A673 (cell line): ENCODE data around the gene TTC39B. TPM values are rescaled to one million over a fixed set of nuclear protein-coding genes. Genes with fewer than 3 reads are reported as not detected.
A peak's percentile ranks its signal among the peaks of the same experiment; 100 is the strongest.

Experiments used
- BruUV-seq: library from RNA; stranded (reverse); fragments of 400-500 nt; replicated peaks from 2 replicates; lab custom pipeline; 2021; lab: Mats Ljungman, UMichigan
- CTCF ChIA-PET: fragments of 300-600 bp; sonication (Branson Sonifier 250); formaldehyde crosslinking; loops from one replicate; lab custom pipeline; 2022; ENCODE audit warnings: antibody characterized with exemption; lab: Charles Lee
- POLR2A ChIA-PET: fragments of 300-600 bp; sonication (Branson Sonifier 250); formaldehyde crosslinking; loops from one replicate; lab custom pipeline; 2022; ENCODE audit warnings: antibody characterized with exemption; ENCODE audit not compliant: low non-redundant PET; lab: Charles Lee
- DNase-seq: peaks from one replicate; pipeline ENCODE4 v3.0.0-alpha.2; 2015; ENCODE audit warnings: low spot score
- H3K27ac ChIP-seq: fragments of 200-600 bp; sonication (generic); 2 replicates; pipeline ENCODE4 v1.5.1; 2016; ENCODE audit warnings: mixed run types, low read depth, mild to moderate bottlenecking, mixed read lengths, antibody characterized with exemption, low read length; ENCODE audit not compliant: poor library complexity, severe bottlenecking
- H3K27me3 ChIP-seq: fragments of 200-600 bp; sonication (generic); replicated peaks from 2 replicates; pipeline ENCODE4 v1.6.1; 2017; ENCODE audit warnings: mixed run types, low read depth, mild to moderate bottlenecking, mixed read lengths, antibody characterized with exemption, low read length; ENCODE audit not compliant: insufficient read depth, poor library complexity
- H3K36me3 ChIP-seq: fragments of 200-600 bp; sonication (generic); 2 replicates; pipeline ENCODE4 v1.6.1; 2016; ENCODE audit warnings: mixed run types, mild to moderate bottlenecking, mixed read lengths, antibody characterized with exemption, low read length; ENCODE audit not compliant: insufficient read depth, poor library complexity, severe bottlenecking
- H3K4me1 ChIP-seq: fragments of 200-600 bp; sonication (generic); 2 replicates; pipeline ENCODE4 v1.6.1; 2017; ENCODE audit warnings: mixed run types, mild to moderate bottlenecking, mixed read lengths, antibody characterized with exemption, low read length; ENCODE audit not compliant: insufficient read depth, poor library complexity, severe bottlenecking
- H3K4me3 ChIP-seq: fragments of 200-600 bp; sonication (generic); 2 replicates; pipeline ENCODE4 v1.5.1; 2016; ENCODE audit warnings: low read depth, mixed run types, mild to moderate bottlenecking, mixed read lengths, low read length; ENCODE audit not compliant: poor library complexity, severe bottlenecking
- H3K9me3 ChIP-seq: fragments of 200-600 bp; sonication (generic); 2 replicates; pipeline ENCODE4 v1.6.1; 2016; ENCODE audit warnings: mixed run types, low read depth, mild to moderate bottlenecking, mixed read lengths, antibody characterized with exemption, low read length; ENCODE audit not compliant: poor library complexity, severe bottlenecking
- EZH2 ChIP-seq: fragments of 200-600 bp; sonication (generic); IDR thresholded peaks from 2 replicates; pipeline ENCODE4 v1.6.1; 2017; ENCODE audit warnings: borderline replicate concordance, low read depth, mild to moderate bottlenecking, mixed read lengths, antibody characterized with exemption, low read length; ENCODE audit not compliant: poor library complexity, severe bottlenecking
- intact Hi-C: fragments of 100-400 bp; cut with micrococcal nuclease; formaldehyde crosslinking; loops from one replicate; pipeline ENCODE4 v1.10.0; 2022; ENCODE audit not compliant: unreplicated experiment
- total RNA-seq: library from RNA; stranded (reverse); gene quantifications from 2 replicates; pipeline ENCODE4 v1.2.3, GENCODE V29; 2021
- TF ChIP-seq, protein P1 (sequence below): fragments of 300-800, 200-600 bp; sonication (generic); conservative IDR thresholded peaks from 2 replicates; pipeline ENCODE4 v1.5.1; 2017; ENCODE audit warnings: low read depth, mild to moderate bottlenecking, antibody characterized with exemption, low read length, moderate library complexity, mixed read lengths

TTC39B gene
- total RNA-seq, 1 experiment from 2014 or later: 0.52 TPM

DNA sequence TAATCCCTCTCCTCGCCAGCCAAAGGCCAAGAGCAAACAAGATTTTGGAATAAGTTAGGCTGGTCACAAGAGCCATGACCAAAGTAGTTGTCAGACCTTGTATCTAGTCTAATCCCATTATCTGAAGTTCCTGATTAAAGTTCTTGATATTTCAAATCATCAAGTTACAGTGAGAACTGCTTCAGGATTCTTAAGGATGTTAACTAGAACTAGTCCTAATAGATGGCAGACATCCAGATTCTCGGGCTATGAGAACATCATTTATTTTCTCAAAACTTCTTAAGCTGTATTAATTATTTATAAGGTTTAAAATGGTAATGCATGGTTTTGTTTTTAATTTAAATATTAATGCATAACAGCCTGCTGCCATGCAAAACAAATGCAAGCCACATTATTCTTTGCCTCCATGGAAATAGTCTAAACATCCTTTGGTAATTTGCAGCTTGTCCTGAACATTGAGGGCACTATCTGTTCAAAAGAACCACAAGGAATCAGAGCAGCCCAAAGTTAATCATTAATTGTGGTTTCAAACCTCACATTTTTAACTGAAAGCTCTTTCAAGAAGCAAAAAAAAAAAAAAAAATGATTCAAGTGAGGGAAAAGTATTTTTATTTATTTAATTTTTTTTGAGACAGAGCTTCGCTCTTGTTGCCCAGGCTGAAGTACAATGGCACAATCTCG, 95.1 kb downstream of the TTC39B start:
- Histone ChIP-seq H3K4me3 (peak overlapping the region; percentile 7), H3K27me3 (no peaks in the 10 kb centered on the region), H3K36me3 (no peaks in the 10 kb centered on the region), H3K9me3 (no peaks in the 10 kb centered on the region), H3K27ac (no peak overlapping the region), H3K4me1 (peaks cover 9% of the 10 kb centered on the region)
- peak; percentile 49 for DNase-seq
- no TSS peak for BruUV-seq
- no peak for TF ChIP-seq EZH2
- TF ChIP-seq, protein P1, sequence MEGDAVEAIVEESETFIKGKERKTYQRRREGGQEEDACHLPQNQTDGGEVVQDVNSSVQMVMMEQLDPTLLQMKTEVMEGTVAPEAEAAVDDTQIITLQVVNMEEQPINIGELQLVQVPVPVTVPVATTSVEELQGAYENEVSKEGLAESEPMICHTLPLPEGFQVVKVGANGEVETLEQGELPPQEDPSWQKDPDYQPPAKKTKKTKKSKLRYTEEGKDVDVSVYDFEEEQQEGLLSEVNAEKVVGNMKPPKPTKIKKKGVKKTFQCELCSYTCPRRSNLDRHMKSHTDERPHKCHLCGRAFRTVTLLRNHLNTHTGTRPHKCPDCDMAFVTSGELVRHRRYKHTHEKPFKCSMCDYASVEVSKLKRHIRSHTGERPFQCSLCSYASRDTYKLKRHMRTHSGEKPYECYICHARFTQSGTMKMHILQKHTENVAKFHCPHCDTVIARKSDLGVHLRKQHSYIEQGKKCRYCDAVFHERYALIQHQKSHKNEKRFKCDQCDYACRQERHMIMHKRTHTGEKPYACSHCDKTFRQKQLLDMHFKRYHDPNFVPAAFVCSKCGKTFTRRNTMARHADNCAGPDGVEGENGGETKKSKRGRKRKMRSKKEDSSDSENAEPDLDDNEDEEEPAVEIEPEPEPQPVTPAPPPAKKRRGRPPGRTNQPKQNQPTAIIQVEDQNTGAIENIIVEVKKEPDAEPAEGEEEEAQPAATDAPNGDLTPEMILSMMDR: no peak
- ChIA-PET CTCF (no interaction called here), POLR2A (no interaction called here)
- intact Hi-C loops: loop anchor here (5.0 kb wide), 1 partner anchor 395 kb away; no protein-coding TSS in a partner anchor

DNA sequence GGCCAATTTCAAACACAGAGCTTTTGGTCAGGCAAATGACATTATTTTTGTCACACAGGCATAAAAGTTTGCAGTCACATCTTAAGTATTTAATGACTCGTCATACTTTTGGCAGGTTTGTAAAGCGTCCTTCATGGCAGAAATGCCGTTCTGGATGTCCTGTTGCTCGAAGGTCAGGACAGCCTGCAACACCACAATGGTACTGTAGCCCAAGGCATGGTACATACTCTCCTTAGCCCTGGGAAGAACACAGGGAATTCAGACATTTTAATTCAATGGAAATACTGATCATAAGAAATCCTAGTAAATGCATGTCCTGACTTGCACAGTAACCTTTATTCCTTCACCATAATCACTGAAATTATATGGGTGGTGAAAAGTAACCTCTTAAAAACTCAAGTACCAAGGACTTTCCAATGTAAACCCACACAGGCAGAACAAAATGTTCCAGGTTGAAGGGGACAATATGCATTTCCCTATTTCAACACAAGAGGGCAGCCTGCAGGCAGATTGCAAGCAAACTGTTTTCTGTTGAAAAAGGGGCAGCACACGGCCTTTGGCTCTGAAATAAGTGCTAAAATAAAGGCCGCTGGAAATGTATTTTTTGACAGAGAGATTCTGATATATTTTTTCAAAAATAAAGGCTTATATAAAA, 95.7 kb downstream of the TTC39B start:
- Histone ChIP-seq H3K4me3 (peak overlapping the region; percentile 7), H3K9me3 (no peaks in the 10 kb centered on the region), H3K36me3 (no peaks in the 10 kb centered on the region), H3K27ac (no peak overlapping the region), H3K4me1 (peaks cover 9% of the 10 kb centered on the region), H3K27me3 (no peaks in the 10 kb centered on the region)
- CTCF ChIA-PET: interaction anchor here (1.2 kb wide), 1 partner anchor 20 kb away, joined by 3 read pairs; no protein-coding TSS in a partner anchor
- peak; percentile 68 for DNase-seq
- POLR2A ChIA-PET: no interaction called here
- BruUV-seq: no TSS peak
- TF ChIP-seq, protein P1: peak; percentile 68
- no peak for TF ChIP-seq EZH2
- intact Hi-C loops: loop anchor here (5.0 kb wide), 1 partner anchor 396 kb away; no protein-coding TSS in a partner anchor

DNA sequence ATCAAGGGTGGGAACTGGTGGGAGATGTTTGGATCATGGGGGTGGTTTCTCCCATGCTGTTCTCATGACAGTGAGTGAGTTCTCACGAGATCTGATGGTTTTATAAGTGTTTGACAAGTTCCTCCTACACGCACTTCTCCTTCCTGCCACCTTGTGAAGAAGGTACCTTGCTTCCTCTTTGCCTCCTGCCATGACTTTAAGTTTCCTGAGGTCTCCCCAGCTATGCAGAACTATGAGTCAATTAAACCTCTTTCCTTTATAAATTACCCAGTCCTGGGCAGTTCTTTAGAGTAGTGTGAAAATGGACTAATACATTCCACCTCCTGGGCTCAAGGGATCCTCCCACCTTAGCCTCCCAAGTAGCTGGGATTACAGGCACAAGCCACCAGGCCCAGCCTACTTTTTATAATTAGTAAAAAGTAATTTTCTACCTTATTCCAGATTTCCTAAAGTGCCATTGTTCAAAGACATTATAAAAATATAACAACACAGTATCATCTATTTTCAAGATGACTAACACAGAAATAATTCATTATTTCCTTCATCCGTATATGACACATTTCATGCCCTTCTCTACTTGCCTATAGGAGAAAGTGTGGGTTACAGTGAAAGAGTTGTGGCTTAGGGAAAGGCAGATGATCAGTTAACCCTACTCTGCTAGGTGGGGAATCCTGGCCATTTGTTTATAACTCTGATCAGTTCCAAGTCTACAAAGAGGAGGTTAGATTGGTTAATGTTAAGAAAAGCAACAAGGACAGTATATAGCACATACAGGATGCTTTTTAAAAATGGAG, 99.9 kb downstream of the TTC39B start:
- POLR2A ChIA-PET: no interaction called here
- intact Hi-C loops: no loop called here
- no peak overlapping the region for H3K4me3 ChIP-seq
- no peak for TF ChIP-seq EZH2
- TF ChIP-seq, protein P1: no peak
- CTCF ChIA-PET: no interaction called here
- H3K27me3 ChIP-seq: no peaks in the 10 kb centered on the region
- BruUV-seq: no TSS peak
- no peak overlapping the region for H3K27ac ChIP-seq
- H3K36me3 ChIP-seq: no peaks in the 10 kb centered on the region
- H3K4me1 ChIP-seq: peaks cover 7% of the 10 kb centered on the region
- H3K9me3 ChIP-seq: no peaks in the 10 kb centered on the region
- no peak for DNase-seq
